GM19043 (cell line): ENCODE measurements around the gene PRDM16.

Experiments used
- ATAC-seq: cut with Tn5 transposase; IDR thresholded peaks from one replicate; pipeline ENCODE4 v1.9.1; 2021; ENCODE audit warnings: low read depth; ENCODE audit not compliant: unreplicated experiment

Gene PRDM16

DNA sequence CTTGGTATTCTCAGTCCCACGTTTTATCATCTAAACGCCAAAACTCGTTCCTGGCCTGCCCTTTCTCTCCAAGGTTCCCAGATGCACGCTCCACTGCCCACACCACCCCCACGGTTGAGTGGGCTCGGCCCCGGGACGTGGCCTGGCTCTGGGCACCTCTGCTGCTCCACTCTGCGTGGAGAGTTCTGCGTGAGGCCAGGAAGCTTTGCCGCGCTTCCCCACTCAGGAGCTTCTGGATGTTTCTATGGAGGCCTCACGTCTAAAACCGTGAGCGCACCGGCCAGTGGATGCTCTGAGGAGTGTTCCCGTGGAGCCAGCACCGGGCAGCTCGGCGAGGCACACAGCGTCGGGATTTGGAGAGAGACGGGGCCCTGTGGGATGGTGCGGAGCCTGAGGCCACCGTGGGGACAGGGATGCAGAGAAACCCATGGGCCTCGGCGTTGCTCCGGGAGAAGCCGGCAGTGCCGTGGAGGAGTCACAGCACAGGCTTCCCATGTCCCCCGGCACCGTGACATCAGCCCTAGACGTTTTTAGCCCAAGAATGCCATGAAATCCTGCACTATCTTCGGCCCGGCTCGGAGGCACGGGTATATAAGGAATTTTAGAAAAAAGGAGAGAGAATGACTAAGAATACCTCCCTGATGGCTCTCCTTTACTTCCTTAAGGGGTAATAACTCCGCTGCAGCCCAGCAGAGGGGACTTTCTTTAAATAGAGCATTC lies 125.9 kb downstream of the PRDM16 start:
- ATAC-seq = no peak

GRCh38 chr1:3195480-3195815 lies 126.4 kb downstream of the PRDM16 start:
- no peak for ATAC-seq

- no peak for ATAC-seq
These were observed 127.0 kb downstream of the PRDM16 start for GRCh38 chr1:3195966-3196515.

DNA sequence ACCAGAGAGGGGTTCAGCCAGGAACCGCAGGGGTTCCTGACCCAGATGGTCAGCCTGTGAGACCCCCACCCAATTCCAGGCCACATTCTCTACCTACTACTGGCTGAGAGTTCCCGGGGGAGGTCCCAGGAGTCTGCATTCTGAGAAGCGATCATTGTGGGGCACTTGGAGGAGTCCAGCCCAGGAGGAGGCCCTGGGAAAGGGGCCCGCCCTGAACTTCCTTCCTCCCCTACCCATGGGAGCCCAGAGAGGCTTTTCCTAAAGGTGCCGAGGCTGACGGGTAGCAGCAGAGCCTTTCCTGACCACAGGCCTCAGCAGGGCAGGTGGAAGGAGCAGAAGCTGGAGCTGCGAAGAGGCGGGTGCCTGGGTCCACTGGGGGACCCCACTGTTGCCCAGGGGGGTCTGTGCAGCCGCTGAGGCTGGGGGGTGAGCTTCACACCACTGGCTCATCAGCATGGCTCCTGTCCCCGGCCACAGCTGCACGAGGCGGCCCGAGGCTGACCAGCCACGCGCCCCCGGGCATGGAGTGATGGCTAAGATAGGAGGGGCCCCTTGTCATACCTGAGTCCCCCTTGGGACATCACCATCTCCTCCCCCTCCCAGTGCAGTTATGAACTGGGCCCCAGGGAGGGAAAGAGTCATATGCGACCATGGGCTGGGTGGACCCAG lies 127.7 kb downstream of the PRDM16 start:
- ATAC-seq = no peak

- ATAC-seq = no peak
These were observed 128.8 kb downstream of the PRDM16 start for GRCh38 chr1:3197781-3198316.

DNA sequence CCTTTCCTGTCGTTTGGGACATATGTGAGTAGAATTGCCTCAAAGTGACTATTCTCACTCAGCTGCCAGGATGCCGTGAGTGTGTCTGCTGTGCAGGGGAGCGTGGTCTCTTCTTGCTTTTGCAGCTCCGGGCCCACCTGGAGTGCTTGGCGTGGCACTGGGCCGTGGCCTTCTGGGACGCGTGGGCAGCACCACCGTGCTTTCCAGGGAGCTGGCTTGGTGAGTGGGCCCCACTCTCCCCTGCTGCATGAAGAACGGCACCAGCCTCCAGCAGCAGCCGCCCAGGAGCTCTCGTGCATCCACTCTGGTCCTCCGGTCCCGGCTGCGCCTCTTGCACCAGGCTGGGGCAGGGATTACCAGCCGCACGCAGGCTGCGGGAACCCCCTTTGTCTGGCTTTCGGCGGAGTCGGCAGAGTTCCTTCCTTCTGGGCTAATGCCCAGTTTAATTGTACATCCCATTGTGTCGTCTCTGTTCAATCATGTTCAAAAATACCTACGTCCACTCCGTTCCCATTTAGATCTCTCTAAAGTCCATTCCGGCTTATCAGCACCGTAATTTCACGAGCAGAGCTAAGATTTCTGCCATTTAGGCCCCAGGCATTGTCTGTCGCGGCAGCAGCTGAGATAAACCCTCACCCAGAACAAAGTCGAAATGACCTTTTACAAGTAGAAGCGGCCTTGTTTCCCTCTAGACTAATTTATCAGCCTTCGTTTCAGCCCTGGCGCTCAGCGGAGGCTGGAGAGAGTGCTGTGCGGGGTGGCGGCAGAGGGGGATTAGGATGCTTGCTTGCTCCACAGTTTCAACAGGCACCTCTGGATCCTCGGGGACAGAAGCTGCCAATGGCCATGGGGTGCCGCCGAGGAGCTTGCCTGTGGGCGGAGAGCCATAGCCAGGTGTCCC lies 129.6 kb downstream of the PRDM16 start:
- ATAC-seq = no peak

GRCh38 chr1:3204725-3205124 lies 135.7 kb downstream of the PRDM16 start:
- no peak for ATAC-seq

DNA sequence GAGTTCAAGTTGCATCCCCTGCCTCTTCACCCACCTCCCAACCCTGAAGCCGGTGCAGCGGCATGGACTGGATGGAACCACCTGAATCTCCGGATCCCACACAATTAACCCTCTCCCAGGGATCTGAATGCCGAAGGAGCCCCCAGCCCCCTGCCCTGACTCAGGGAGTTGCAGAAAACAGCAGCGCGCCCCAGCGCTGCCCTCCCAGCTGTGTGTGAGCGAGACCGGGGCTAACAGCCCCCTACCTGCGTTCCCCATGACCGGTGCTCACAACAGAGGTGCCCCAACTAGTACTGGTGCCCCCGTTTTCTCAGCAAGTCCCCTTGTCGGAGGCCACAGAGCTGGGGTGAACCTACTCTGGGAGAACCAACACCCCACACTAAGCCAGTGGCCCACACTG lies 136.8 kb downstream of the PRDM16 start:
- no peak for ATAC-seq

DNA sequence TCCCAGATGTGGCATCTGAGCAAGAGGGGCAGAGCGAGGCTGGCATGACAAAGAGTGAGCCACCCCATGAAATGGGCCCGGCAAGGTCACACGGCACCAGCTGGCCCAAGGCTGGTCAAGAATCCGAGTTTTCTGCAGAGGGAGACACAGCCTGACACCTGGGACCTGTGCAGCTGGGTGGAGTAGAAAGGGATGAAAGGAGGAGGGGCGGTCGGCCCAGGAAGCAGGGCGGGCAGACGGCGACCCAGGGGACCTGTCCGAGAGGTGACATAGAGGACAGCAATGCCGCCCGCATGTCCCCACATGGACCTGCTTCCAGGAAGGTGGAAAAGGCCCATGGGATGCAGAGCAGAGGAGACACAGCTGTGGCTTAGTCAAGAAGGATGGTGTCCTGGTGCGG lies 137.7 kb downstream of the PRDM16 start:
- ATAC-seq = no peak

DNA sequence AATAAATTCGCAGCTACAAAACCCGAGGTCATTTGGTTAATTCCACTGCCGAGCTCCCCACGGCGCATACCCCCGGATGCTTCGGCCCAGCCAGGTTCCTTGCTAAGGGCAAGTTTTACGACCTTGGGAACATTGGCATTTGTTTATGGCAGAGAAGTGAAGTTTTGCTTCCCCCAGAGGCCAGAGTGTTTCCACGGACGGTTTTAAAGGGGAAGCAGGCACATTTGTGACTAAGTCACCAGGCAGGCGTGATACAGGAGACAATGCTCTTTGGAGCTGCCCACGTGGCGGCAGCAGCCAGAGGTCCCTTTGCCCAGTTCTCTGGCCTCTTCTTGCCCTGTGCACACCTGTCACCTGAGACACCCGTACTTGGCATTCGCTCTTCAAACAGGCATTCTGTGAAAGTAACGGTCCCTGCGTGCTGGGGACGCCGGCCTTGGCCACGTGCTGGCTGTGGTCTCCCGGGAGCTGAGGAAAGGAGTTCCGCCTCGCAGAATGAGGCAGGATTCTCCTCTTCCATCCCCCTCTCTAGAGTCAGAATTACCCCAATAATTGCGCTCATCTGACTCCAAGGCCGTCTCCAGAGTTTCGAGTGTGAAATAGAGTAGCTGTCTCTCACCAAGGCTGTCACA lies 138.3 kb downstream of the PRDM16 start:
- ATAC-seq = no peak

DNA sequence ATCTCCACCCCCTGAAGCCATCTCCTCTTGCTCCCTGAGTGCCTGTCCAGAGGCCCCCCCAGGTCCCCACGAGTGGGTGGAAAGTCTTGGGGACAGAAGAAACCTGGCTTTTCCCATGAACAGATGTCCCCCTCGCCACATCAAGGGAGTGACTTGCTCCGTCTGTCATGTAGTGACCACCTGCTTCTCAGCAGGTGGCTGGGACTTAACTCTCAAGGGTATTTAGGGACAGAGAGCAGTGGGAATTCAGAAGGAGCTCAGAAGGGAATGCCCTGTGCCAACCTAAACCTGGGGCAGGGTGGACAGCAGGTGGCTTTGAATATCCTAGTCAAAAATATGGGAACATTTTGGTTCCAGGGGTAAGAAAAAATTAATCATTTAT lies 139.8 kb downstream of the PRDM16 start:
- no peak for ATAC-seq

DNA sequence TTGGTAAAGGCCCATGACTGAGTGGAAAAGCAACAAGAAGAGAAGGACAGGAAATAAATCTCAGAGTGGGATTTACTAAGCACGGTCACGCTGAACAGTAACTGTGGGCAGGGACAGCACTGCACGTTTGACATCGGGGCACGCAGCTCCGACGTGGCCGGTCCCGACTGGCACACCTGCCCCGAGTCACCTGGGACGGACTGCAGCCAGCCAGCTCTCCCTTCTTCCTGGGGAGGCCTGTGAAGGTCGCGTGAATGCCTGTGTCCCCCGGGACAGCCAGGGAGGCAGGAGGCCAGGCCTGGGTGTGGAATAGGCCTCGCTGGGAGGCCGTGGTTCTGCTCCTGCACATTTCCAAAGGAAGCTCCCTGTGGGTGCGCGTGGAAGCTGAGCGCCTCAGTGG lies 140.2 kb downstream of the PRDM16 start:
- ATAC-seq = no peak

DNA sequence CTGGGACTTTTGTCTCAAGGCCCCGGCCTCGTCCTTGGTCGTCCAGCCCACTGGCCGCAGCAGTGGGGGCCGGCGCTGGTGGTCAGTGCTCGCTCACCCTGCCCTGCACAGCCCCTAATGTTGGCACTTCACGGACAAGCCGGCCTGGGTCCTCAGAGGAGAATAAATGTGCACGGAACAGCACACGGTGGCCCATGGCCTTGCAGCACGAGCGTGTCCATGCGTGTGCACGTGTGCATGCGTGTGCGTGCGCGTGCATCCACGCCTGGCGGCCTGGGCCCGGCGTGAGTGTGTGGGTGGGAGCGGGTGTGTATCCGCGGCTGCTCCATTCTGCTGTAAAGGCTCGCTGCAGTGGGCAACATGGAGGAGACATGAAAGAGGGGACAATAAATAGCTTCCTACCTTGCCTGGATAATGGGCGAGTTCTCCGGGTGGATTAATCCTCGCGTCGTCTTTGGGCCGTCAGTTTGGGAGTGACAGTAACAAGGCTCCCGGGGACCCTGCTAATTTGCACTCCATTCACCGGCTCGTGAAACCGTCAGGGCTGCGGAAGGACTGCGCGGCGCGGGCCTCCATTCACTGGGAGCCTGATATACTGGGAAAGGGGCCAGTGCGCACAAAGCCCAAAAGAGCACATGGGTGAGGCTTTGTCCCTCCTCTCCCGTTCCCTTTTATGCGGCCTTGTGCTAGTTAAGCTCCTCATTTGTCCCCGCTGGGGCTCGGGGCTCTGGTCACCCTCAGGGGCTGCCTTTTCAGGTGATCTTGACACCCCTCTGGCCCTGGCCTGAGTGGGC lies 142.8 kb downstream of the PRDM16 start:
- no peak for ATAC-seq

- no peak for ATAC-seq
These were observed 143.7 kb downstream of the PRDM16 start for GRCh38 chr1:3212453-3213355.

DNA sequence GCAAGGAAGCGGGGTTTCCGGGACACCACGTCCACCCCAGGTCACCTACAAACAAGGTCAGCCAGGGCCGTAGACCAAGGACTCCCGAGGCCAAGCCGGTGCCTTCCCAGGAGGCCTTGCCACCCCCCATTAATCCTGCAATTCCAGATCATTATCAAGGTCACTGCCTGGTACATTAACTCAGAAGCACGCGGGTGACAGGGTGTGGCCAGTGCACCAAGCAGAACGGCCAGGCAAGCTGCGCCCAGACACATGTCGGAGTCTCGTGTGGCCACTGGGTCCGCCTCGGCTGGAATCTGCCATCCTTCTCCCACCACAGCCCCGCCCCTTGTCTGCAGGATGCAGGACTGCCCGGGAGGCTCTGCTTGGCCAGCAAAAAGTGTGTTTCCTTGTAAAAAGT lies 144.7 kb downstream of the PRDM16 start:
- no peak for ATAC-seq

DNA sequence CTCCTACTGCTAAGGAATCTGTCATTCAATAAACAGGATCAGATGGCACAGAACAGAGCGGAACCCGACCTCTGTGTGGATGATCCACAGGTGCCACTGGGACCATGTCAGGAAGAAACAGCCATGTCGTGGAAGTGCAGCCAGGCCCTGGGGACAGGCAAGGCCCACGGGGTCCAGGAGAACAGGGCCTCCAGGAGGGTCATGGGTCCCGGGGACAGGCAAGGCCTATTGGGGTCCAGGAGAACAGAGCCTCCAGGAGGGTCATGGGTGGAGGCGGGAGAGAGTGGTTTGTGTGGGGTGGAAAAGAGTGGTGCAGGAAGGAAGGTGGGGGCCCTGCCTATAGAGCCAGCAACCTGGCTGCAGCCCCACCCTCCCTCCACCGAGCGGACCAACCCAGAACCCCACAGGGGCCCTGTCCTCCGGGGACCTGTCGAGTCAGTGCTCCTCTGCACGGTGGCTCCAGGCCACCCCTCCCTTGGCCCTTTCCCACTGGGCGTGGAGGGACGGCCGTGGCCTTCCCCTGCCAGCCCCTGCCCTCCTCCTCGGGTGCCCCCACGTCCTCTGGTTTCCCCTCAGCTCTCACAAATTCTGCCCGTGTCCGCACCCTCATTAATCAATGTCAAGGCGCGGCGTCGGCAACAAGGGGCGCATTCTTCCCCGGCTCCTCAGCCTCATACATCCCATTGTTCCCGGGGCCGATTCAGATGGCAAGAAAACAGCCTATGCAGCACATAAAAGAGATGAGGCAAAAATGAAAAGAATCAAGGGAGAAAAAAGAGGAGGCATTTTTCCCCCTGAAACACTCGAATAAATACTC lies 146.4 kb downstream of the PRDM16 start:
- ATAC-seq = no peak

- no peak for ATAC-seq
These were observed 147.0 kb downstream of the PRDM16 start for GRCh38 chr1:3216015-3216391.

GRCh38 chr1:3217181-3217641 lies 148.2 kb downstream of the PRDM16 start:
- ATAC-seq = no peak
